Psoas muscle (tissue), 8 donors: ENCODE measurements around the gene INO80C. TPM values are rescaled to one million over a fixed set of nuclear protein-coding genes. Genes with fewer than 3 reads are reported as not detected.
"Not testable (repeated sequence)": the region's sequence is repeated elsewhere in the genome, so short reads cannot be mapped to it uniquely, and the experiment has no call there.

Experiments
- ATAC-seq, 4 donors: fragments of 200-7000 bp; cut with Tn5 transposase; one replicate each; pipeline ENCODE4 v1.9.1; 2020; ENCODE audit warnings: moderate library complexity in 3 of 4, mild to moderate bottlenecking in 2 of 4
- DNase-seq, 2 donors: peaks; one replicate each; pipeline ENCODE4 v3.0.0-alpha.2; 2020
- H3K27ac ChIP-seq: fragments of 200-600 bp; one replicate; pipeline ENCODE4 v1.8.0; 2022
- H3K27me3 ChIP-seq, 3 donors: fragments of 200-600 bp in 1 of 3; one replicate each; pipeline versions ENCODE4 v1.6.1 to v1.8.0; 2013 to 2022; ENCODE audit warnings: low read length in 2 of 3, mild to moderate bottlenecking in 2 of 3, moderate library complexity in 1 of 3; ENCODE audit not compliant: insufficient read depth in 3 of 3
- H3K36me3 ChIP-seq, 2 donors: fragments of 200-600 bp in 1 of 2; one replicate each; pipeline versions ENCODE4 v1.6.1 to v1.8.0; 2013 to 2022; ENCODE audit warnings: low read depth in 1 of 2, mild to moderate bottlenecking in 1 of 2, moderate library complexity in 1 of 2; ENCODE audit not compliant: insufficient read depth in 1 of 2
- H3K4me1 ChIP-seq: fragments of 200-600 bp; one replicate; pipeline ENCODE4 v1.8.0; 2022
- H3K4me3 ChIP-seq: fragments of 200-600 bp; one replicate; pipeline ENCODE4 v1.8.0; 2022; ENCODE audit warnings: mild to moderate bottlenecking
- H3K9me3 ChIP-seq: fragments of 200-600 bp; one replicate; pipeline ENCODE4 v1.8.0; 2022
- CTCF ChIP-seq: fragments of 200-600 bp; IDR thresholded peaks from one replicate; pipeline ENCODE4 v1.8.0; 2022; ENCODE audit warnings: antibody characterized with exemption
- WGBS, 3 donors: extraction: QIAGEN DNeasy Blood & Tissue Kit; methylation state at CpG; one replicate each; pipeline versions ENCODE4 v1.1.6 to v1.1.7; 2013; 5-methylcytosine and 5-hydroxymethylcytosine counted together
- intact Hi-C, 2 donors: fragments of 100-400 bp; cut with DNase I; formaldehyde crosslinking; loops; one replicate each; pipeline versions ENCODE4 v1.11.0 to v1.14.2; 2022
- polyA plus RNA-seq, 3 donors: library from polyadenylated mRNA; stranded (reverse); fragments of 200-250 nt; gene quantifications; one replicate each; pipeline ENCODE4 v1.2.3, GENCODE V29; 2013
- total RNA-seq, 4 donors: library from RNA; stranded (reverse); fragmentation: NEBNext Ultra II Directional in 2 of 4; extraction: Animal tissue kit (Norgen Biotek cat#: 25700) in 2 of 4; gene quantifications; one replicate each; pipeline versions ENCODE4 v1.2.1 to v1.2.4, GENCODE V29; 2021 to 2023
- donor health status: healthy with polysubstance abuse.
- donor health status: DM: no; HTN: no; CAD: no; lungs with moderate emphysema.
- donor health status: Bipolar disorder and iron deficiency.
- donor health status: healthy.
- donor health status: DM: yes; HTN: yes; CAD: no.
- donor health status: DM: no; HTN: no; CAD: no.
- donor health status: DM: no; HTN: no; CAD: no.
- donor health status: DM: yes; HTN: yes; CAD: no.

INO80C gene
- total and polyA plus RNA-seq, 7 donors, result 14.4 to 26.7 (median 21.1) TPM

GRCh38 chr18:35489913-35490490 lies 7.8 kb downstream of the INO80C start:
- WGBS, 3 donors, result 73 to 80% (median 78%) methylated on average over 7 of the region's 7 CpGs

GRCh38 chr18:35489281-35489680 lies 8.5 kb downstream of the INO80C start:
- H3K9me3 ChIP-seq, DNase-seq, ATAC-seq, H3K4me3 ChIP-seq, intact Hi-C loops, H3K27me3 ChIP-seq, H3K36me3 ChIP-seq, H3K27ac ChIP-seq: not testable (repeated sequence)
- WGBS, 3 donors, result 91 to 96% (median 92%) methylated on average over 3 of the region's 3 CpGs
- H3K4me1 ChIP-seq, result peaks cover 13% of the 10 kb centered on the region

More at GRCh38 chr18:35489913-35490490, 7.8 kb downstream of the INO80C start:
- no peak for TF ChIP-seq CTCF
- H3K4me1 ChIP-seq, result peaks cover 16% of the 10 kb centered on the region
- DNase-seq (no peak), ATAC-seq (no peak)
- intact Hi-C loops, result no loop called here
- no peaks in the 10 kb centered on the region for H3K27me3 ChIP-seq
- peaks cover 0 to 9% of the 10 kb centered on the region in 2 donors for H3K36me3 ChIP-seq
- H3K4me3 ChIP-seq, result no peak overlapping the region
- no peak overlapping the region for H3K27ac ChIP-seq
- no peaks in the 10 kb centered on the region for H3K9me3 ChIP-seq

DNA sequence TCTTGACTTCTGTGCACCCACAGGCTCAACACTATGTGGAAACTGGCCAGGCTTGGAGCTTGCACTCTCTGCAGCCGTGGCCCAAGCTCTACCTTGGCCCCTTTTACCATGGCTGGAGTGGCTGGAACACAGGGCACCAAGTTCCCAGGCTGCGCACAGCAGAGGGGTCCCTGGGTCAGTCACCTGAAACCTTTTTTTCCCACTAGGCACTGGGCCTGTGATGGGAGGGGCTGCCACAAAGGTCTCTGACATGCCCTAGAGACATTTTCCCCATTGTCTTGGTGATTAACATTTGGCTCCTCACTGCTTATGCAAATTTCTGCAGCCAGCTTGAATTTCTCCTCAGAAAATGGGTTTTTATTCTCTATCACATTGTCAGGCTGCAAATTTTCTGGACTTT lies 9.4 kb downstream of the INO80C start:
- H3K27ac ChIP-seq, ATAC-seq, H3K4me1 ChIP-seq, H3K4me3 ChIP-seq, H3K36me3 ChIP-seq, H3K9me3 ChIP-seq, H3K27me3 ChIP-seq, intact Hi-C loops, DNase-seq: not testable (repeated sequence)
- WGBS, 3 donors, result 91 to 97% (median 94%) methylated on average over 2 of the region's 2 CpGs

DNA sequence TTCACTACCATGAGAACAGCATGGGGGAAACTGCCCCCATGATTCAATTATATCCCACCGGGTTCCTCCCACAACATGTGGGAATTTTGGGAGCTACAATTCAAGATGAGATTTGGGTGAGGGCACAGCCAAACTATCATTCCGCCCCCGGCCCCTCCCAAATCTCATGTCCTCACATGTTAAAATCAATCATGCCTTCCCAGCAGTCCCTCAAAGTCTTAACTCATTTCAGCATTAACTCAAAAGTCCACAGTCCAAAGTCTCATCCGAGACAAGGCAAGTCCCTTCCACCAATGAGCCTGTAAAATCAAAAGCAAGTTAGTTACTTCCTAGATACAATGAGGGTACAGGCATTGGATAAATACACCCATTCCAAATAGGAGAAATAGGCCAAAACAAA lies 10.2 kb downstream of the INO80C start:
- DNase-seq, H3K27ac ChIP-seq, H3K4me1 ChIP-seq, H3K36me3 ChIP-seq, H3K27me3 ChIP-seq, H3K4me3 ChIP-seq, ATAC-seq, H3K9me3 ChIP-seq, intact Hi-C loops: not testable (repeated sequence)
- WGBS, 3 donors, result 91 to 92% (median 92%) methylated on average over 4 of the region's 4 CpGs

- Histone ChIP-seq H3K27ac (no peak overlapping the region), H3K27me3 (no peaks in the 10 kb centered on the region), H3K4me3 (no peak overlapping the region), H3K36me3 (peaks cover 0 to 9% of the 10 kb centered on the region in 2 donors), H3K4me1 (no peaks in the 10 kb centered on the region), H3K9me3 (no peaks in the 10 kb centered on the region)
- 95 to 98% (median 98%) methylated on average over 1 of the region's 1 CpG for WGBS, 3 donors
- intact Hi-C loops, result no loop called here
- TF ChIP-seq CTCF, result no peak
- ATAC-seq (no peak), DNase-seq (no peak)
Measured at GRCh38 chr18:35485852-35486251, 11.9 kb downstream of the INO80C start.

GRCh38 chr18:35484034-35484433 lies 13.7 kb downstream of the INO80C start:
- Histone ChIP-seq H3K9me3 (no peaks in the 10 kb centered on the region), H3K27ac (no peak overlapping the region), H3K4me1 (no peaks in the 10 kb centered on the region), H3K27me3 (no peaks in the 10 kb centered on the region), H3K36me3 (peaks cover 0 to 9% of the 10 kb centered on the region in 2 donors), H3K4me3 (no peak overlapping the region)
- DNase-seq, result no peak
- intact Hi-C loops, result no loop called here
- no peak for ATAC-seq
- TF ChIP-seq CTCF, result no peak
